DMS 273 (cell line): ENCODE data around the gene CEP112.
"Not testable (repeated sequence)": the region's sequence is repeated elsewhere in the genome, so short reads cannot be mapped to it uniquely, and the experiment has no call there.

Experiments
- DNase-seq: peaks from one replicate; lab custom pipeline; 2025; ENCODE audit not compliant: unreplicated experiment; lab: John Stamatoyannopoulos, UW

The CEP112 gene

DNA sequence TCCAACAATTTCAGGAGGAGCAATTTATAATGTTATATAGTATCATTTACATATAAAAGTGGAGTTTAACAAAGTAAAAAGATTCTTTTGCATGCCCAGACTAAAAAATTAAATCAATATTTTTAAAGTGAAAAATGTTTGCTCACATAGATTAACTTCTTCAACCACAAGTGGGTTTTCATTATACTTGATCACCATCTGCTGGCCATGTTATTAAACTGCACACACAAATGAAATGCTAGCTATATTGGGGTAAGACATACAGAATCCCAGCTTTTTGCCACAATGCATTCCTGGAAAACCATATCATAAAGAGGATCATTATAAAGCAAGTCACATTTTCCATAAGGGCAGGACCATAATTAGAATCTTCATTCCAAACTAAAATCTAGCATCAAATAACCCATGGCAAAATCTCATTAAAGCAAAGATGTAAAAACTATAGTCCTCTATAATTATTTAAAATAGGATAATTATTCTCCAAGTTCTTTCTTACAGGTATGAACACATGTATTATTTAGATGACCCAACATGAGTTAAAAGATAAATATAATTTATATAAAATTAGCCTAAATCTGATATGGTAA is 26.3 kb downstream of the CEP112 start:
- peak; percentile 69 for DNase-seq

DNA sequence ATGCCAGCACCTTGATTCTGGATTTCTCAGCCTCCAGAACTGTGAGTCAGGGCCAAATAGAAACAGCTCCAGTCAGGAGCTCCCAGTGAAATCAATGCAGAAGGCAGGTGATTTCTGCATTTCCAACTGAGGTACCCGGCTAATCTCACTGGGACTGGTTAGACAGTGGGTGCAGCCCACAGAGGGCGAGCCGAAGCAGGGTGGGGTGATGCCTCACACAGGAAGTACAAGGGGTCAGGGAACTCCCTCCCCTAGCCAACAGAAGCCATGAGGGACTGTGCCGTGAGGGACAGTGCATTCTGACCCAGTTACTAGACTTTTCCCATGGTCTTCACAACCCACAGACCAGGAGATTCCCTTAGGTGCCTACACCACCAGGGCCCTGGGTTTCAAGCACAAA is 36.9 kb downstream of the CEP112 start:
- not testable (repeated sequence) for DNase-seq

DNA sequence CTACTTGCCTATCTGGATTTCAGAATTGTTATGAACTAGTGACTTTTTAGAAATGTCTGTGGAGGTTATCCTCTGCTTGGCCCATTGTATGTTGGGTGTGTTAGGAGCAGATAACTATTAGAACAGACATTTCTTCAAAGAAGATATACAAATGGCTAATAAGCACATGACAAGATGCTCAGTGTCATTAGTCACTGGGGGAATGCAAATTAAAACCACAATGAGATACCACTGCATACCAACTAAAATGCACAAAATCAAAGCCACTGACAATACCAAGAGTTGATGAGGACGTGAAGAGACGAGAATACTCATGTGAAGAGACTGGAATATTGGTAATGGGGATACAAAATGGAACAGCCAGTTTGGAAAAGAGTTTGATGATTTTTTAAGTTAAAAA is 39.2 kb downstream of the CEP112 start:
- DNase-seq: no peak

DNA sequence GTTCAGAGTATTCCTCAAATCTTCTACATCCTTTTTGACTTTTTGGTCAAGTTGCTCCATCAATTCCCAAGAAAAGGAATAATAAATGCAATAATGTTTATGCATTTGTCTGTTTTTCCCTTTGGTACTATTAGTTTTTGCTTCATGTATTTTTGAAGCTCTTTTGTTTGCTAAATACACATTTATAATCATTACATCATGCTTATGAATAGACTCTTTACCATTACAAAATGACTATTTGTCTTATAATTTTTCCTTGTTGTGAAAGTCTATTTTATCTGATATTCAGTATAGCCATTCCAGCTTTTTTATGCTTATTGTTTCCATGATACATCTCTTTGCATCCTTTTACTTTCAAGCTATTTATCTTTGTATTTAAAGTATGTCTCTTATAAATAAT is 41.2 kb downstream of the CEP112 start:
- no peak for DNase-seq

DNA sequence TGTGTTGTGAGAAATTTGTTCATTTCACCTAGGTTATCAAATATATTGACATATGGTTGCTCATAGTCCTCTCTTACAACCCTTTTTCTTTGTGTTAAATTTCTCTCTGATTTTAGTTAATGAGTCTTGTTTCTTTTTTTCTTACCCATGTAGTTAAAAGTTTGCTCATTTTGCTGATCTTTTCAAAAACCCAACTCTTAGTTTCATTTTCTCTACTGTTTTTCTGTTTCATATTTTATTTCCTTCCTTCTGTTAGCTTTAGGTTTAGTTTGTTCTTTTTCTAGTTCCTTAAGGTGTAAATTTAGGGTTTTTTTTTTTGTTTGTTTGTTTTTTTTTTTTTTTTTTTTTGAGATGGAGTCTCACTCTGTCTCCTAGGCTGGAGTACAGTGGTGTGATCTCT is 42.4 kb downstream of the CEP112 start:
- DNase-seq: no peak

DNA sequence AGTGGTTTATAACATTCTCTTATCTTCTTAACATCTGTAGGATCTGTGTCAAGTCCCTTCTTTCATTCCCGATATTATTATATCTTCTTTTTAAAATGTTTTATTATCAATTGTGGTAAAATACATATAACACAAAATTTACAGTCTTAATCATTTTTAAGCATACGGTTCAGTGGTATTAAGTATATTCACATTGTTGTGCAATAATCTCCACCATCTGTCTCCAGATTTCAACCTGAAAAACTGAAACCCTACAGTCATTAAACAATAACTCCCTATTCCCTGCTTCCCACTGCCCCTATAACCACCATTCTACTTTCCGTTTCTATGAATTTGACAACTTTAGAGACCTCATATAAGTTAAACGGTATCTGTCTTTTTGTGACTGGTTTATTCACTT is 45.5 kb downstream of the CEP112 start:
- peak; percentile 55 for DNase-seq

DNA sequence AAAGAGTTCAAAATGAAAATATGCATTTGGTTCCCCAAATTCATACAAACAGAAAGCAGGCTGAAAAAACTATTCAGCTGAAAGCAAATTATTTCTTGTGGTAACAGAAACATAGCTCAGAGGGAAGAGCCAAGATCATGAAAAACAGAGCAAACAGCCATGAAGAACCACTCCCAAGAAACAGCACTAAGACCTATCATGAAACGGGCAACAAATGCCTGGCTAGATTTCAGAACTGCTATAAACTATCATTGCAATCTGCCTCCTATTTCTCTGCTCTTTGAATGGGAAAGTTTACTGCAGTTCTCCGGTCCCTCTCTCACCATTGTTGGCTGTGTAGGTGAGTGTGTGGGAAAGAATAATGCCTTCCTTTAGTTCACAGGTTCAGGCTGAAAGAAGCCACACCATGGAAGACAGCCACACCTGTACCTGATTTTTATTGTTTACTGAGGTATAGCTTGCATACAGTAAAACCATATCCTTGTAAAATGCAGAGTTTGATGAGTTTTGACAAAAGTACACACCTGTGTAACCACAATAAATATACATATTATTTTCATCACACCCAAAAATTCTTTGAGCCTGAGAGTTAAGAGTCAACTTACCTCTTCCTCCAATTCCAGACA is 48.2 kb downstream of the CEP112 start:
- DNase-seq: no peak

DNA sequence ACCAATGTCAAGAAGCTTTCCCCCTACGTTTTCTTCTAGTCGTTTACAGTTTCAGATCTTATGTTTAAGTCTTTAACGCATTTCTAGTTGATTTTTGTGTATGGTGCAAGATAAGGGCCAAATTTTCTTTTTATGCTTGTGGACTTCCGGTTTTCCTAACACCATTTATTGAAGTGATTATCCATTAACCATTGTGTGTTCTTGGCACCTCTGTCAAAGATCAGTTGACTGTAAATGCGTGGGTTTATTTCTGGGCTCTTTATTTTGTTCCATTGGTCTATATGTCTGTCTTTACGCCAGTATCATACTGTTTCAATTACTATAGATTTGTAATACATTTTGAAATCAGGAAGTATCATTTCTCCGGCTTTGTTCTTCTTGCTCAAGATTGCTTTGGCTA is 49.5 kb downstream of the CEP112 start:
- no peak for DNase-seq

DNA sequence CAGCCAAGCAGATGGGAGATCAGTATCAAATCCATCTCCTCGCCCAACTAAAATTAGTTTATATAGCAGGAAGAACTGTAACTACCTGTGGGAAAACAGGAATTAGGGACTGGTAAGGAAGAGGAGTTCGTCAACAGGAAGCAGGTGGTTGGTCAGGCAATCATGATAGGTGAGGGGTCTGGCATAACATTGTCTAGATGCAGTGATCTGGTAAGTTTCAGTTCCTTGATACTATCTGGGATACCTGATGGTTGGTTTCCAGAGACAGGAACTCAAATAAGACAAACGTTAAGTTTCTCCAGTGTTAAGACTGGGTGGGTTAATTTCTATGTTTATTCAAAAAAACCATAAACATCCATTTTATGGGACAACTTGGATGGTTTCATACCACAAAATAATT is 53.8 kb downstream of the CEP112 start:
- no peak for DNase-seq

DNA sequence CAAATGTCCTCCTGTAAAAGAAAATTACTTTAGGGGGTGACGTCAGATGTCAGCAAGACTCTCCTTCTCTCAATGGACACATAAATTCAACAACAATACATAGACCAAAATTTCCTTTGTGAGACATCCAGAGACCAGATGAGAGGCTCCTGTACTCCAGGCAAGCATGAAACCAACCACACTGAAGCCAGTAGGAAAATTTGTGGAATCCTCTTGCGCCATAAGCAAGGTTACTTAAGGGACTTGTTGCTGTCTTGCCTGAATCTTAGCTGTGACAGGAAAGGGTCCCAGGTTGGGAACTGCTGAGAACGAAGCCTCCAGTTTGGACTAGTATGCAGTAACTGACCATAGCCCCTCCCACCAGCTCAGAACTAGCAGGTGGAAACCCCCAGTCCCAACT is 56.0 kb downstream of the CEP112 start:
- no peak for DNase-seq

DNA sequence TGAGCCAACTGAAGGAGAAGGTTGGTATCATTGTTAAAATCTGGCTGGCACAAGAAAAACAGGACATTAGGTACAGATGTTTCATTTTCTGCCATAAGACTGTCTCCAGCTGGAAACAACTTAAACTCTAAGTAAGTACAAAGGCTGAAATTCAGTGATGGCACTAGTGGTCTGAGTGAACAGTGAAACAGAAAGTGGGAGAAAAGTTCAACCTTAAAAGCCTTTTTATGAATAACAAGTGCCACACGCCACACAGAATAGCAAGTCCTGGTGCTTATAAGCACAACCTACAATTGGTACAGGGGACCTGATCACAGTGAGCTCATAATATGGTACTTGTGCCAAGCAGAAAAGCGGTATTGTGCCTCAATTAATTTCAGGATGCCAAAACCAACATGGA is 56.7 kb downstream of the CEP112 start:
- no peak for DNase-seq

DNA sequence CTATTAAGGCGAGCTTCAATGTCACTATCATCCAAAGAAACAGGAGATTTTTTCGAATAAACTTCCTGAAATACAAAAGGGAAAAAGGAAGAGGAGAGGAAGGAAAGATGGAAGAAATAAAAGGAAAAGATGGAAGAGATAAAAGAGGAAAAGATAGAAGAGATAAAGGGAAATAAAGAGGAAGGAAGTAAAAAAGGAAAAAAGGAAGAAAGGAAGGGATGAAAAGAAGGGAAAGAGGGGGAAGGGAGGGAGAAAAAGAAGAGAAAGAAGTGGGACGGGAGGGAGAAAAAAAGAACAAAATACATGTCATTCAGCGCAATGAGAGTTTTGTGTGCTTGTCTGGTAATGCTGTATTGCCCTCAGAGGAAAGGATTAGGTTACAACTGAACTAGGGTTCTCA is 62.2 kb downstream of the CEP112 start:
- DNase-seq: no peak

DNA sequence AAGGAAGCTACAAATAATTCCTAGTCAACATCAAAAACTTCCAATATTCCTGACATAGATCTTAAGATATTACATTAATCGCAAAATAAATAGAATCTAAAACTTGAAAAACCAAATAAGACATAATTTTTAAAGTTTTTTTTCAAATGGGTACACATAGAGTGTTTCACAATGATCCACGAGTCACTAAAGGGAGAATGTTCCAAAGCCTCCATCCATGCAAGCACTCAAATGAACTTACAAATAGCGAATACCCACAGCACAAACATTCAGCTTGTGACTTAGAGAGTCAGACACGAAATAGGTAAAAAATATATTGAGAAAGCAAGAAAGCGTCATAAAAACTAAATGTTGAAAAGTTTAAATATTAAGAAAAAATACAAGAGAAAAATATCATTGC is 65.7 kb downstream of the CEP112 start:
- DNase-seq: no peak

DNA sequence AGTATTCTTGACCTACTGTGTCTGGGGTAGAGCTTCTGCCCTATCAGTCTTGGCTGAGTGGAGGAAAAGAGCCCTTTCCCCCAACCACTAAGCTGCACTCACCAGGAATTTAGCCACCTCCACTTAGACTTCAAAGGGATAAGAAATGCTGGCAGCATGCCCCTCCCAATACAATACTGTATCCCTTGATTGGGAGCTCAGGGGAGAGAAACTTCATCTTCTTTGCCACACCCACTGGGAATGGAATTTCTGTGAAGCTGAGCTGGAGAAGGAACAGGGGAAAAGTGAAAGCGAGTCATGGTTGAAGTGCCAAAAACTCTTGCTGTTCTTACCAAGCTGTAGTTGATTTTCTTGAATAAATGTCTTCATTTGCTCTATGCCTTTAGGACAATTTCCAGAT is 68.8 kb downstream of the CEP112 start:
- no peak for DNase-seq

DNA sequence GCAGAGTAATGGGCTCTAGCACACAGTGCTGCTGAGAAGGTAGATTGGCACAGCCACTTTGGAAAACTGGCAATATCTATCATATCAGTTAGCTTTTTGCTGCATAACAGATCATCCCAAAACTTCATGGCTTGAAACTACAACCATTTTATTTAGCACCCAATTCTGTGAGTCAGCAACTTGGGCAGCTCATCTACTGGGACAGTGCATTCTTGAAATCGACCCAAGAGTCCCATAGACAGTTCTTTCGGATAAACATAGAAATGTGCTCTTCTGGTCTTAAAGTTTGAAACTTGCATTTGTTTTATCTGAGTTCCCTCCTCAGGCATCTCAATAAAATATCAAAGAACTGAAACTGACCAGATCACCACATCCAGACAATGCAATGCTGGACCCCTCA is 76.7 kb downstream of the CEP112 start:
- no peak for DNase-seq

DNA sequence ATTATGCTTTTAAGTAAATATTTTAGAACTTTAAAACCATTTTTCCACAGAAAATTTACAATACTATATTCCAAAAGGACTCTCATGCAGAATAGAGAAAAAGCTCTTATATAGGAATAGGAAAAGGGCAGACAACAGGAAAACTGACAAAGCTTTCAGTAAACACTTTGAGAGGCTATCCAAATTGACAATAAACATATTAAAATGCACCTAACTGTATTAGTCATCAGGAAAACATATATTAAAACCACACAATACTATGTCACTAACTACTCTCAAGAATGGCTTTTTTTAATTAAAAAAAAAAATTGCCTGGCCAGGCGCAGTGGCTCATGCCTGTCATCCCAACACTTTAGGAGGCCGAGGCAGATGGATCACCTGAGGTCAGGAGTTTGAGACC is 77.3 kb downstream of the CEP112 start:
- DNase-seq: no peak

DNA sequence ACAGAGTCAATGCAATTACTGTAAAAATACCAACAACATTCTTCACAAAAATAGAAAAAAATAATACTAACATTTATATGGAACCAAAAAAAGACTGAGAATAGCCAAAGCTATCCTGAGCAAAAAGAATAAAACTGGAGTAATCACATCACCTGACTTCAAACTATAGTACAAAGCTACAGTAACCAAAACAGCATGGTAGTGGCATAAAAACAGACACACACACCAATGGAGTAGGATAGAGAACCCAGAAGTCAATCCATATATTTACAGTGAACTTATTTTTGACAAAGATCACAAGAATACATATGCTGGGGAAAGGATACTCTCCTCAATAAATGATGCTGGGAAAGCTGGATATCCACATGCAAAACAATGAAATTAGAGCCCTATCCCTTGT is 84.2 kb downstream of the CEP112 start:
- no peak for DNase-seq

DNA sequence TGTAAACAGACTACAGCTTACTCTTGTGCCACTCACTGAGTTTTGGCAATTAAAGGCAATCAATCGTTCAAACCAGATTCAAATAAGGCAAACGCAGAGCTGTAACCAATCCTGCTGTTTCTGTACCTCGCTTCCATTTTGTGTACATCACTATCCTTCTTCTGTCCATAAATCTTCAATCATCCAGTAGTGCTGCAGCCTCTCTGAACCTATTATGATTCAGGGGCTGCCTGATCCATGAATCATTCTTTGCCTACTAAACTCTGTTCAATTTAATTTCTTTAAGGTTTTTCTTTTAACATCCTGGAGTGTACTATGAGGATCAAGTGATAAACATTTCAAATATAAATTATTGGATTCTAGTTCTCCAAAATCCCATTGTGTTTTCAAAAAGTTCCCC is 93.9 kb downstream of the CEP112 start:
- DNase-seq: no peak

DNA sequence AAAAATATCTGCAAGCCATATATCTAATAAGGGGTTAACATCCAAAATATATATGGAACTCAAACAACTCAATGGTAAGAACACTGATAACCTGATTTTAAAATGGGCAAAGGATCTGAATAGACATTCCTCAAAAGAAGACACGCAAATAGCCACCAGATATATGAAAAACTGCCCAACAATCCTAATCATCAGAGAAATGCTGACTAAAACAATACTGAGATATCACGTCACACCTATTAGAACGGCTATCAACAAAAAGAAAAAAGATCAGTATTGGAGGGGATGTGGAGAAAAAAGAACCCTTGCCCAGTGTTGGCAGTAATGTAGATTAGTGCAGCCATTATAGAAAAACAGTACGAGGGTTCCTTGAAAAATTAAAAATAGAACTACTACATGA is 97.2 kb downstream of the CEP112 start:
- no peak for DNase-seq

DNA sequence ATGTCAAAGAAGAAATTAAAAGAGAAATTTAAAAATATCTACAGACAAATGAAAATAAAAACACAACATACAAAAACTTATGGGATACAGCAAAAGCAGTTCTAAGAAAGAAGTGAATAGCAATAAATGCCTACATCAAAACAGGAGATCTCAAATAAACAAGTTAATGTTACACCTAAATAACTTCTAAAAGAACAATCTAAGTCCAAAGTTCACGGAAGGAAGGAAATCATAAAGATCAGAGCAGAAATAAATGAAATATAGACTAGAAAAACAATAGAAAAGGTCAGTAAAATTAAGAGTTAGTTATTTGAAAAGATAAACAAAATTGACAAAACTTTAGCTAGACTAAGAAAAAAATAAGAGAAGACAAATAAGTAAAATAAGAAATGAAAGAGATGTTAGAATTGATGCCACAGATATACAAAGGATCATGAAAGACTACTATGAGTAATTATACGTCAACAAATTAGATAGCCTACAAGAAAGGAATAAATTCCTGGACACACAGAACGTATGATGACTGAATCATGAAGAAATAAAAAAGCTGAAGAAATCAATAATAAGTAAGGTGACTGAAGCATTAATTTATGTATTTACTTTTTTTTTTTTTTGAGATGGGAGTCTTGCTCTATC is 100.4 kb downstream of the CEP112 start:
- DNase-seq: no peak

DNA sequence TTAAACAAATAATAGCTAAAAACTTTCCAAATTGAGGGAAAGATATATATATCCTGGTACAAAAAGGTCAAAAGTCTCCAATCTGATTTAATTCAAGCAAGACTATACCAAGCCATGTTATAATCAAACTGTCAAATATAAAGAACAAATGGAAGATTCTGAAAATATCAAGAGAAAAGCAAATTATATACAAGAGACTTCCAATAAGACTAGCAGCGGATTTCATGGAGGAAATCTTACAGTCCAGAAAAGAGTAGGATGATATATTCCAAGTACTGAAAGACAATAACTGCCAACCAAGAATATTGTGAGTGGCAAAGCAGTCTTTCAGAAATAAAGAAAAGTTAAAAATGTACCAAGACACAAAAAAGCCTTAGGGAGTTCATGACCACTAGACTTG is 102.2 kb downstream of the CEP112 start:
- no peak for DNase-seq

DNA sequence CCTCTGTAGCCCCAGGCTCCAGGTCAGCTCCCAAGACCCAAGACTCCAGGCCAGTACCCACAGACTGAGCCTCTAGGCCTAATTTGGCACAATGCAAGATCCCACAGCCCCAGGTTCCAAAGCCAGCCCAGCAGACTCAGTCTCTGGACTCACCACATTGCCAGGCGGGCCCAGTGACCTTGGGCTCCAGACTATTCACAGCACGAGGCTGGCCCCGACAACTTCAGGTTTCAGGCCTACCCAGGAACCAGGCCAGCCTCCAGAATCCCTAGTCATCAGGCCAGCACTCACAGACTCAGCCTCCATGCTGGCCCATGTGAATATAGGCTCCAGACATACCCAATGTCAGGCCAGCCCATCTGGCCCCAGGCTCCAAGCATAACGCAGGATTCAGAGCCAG is 103.8 kb downstream of the CEP112 start:
- DNase-seq: no peak

DNA sequence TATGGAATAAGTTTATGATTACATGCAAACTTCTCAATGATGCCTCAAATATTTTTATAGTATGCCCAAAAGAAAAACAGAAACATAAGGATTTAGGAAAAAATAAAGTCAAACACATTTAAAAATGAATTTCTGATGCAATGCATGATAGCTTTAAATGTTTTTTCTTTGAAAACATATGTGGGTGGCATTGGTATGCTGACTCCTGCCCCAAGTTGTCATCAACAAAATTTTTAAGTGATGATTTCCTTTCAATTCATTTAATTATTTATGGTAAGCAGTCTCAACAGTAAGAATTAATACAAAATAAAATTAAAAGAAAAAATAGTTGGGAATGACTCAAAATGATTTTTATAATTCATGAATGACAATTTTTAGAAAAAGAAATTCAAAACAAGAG is 104.9 kb downstream of the CEP112 start:
- DNase-seq: no peak
